Endothelial cell of umbilical vein (primary cell): ENCODE measurements around the gene CDH23. TPM values are rescaled to one million over a fixed set of nuclear protein-coding genes. Genes with fewer than 3 reads are reported as not detected.

Source experiments
- BruUV-seq: library from RNA; stranded (reverse); fragments of 400-500 nt; replicated peaks from 2 replicates; lab custom pipeline; 2021; lab: Mats Ljungman, UMichigan
- CTCF ChIA-PET: fragments of 300-600, 350-600 bp; sonication (Branson Sonifier 250); formaldehyde crosslinking; loops from one replicate; lab custom pipeline; 2021; ENCODE audit warnings: antibody characterized with exemption, inconsistent platforms; lab: Charles Lee
- POLR2A ChIA-PET: fragments of 300-600, 350-600 bp; sonication (Branson Sonifier 250); formaldehyde crosslinking; loops from one replicate; lab custom pipeline; 2021; ENCODE audit warnings: antibody characterized with exemption, inconsistent platforms; lab: Charles Lee
- DNase-seq: peaks from one replicate; pipeline ENCODE4 v3.0.0-alpha.2; 2011; ENCODE audit warnings: low read depth, low spot score
- FAIRE-seq: peaks from 2 replicates; lab custom pipeline; 2011; peaks lifted over from hg19 to GRCh38; lab: Jason Lieb, UNC
- H2AFZ ChIP-seq: 2 replicates; pipeline ENCODE4 v1.6.0; 2012; ENCODE audit warnings: low read depth, low read length, control low read depth, inconsistent platforms
- H3K27ac ChIP-seq: 2 replicates; pipeline ENCODE4 v1.5.1; 2011; ENCODE audit warnings: low read depth, mild to moderate bottlenecking, control low read depth, low read length, moderate library complexity; ENCODE audit not compliant: insufficient read depth
- H3K27me3 ChIP-seq, 2 experiments: 2 replicates each; pipeline versions ENCODE4 v1.6.0 to v1.6.1; 2011; ENCODE audit warnings: low read length in 2 of 2, mixed read lengths in 1 of 2; ENCODE audit not compliant: control insufficient read depth in 2 of 2, insufficient read depth in 2 of 2
- H3K36me3 ChIP-seq, 2 experiments: 2 replicates in 1 of 2; 3 replicates in 1 of 2; pipeline ENCODE4 v1.5.1; 2011; ENCODE audit warnings: low read length in 2 of 2, mild to moderate bottlenecking in 1 of 2, moderate library complexity in 1 of 2; ENCODE audit not compliant: control insufficient read depth in 2 of 2, insufficient read depth in 2 of 2; ENCODE audit errors: extremely low read depth in 1 of 2
- H3K4me1 ChIP-seq: 3 replicates; pipeline ENCODE4 v1.5.1; 2011; ENCODE audit warnings: mild to moderate bottlenecking, low read length; ENCODE audit not compliant: control insufficient read depth, insufficient read depth; ENCODE audit errors: extremely low read depth
- H3K4me2 ChIP-seq: 2 replicates; pipeline ENCODE4 v1.6.1; 2011; ENCODE audit warnings: low read length, control low read depth, mixed read lengths; ENCODE audit not compliant: insufficient read depth
- H3K4me3 ChIP-seq, 3 experiments: fragments of 200-600 bp in 1 of 3; sonication (generic), shearing (Covaris generic) in 1 of 3; replicated peaks in 1 of 3; 2 replicates each; pipeline ENCODE4 v1.5.1; 2011 to 2016; ENCODE audit warnings: control low read depth in 3 of 3, low read length in 3 of 3, mild to moderate bottlenecking in 2 of 3, inconsistent platforms in 1 of 3, low read depth in 1 of 3, moderate library complexity in 1 of 3; ENCODE audit not compliant: insufficient read depth in 1 of 3
- H3K79me2 ChIP-seq: 2 replicates; pipeline ENCODE4 v1.6.0; 2012; ENCODE audit warnings: low read length, inconsistent platforms; ENCODE audit not compliant: control insufficient read depth, insufficient read depth
- H3K9ac ChIP-seq: replicated peaks from 2 replicates; pipeline ENCODE3; 2011; ENCODE audit warnings: low read length, control low read depth; ENCODE audit not compliant: insufficient read depth; ENCODE audit errors: extremely low read depth
- H3K9me1 ChIP-seq: replicated peaks from 3 replicates; pipeline ENCODE4 v1.6.0; 2011; ENCODE audit warnings: mild to moderate bottlenecking, low read length; ENCODE audit not compliant: control insufficient read depth, insufficient read depth; ENCODE audit errors: extremely low read depth
- H3K9me3 ChIP-seq: replicated peaks from 2 replicates; pipeline ENCODE4 v1.5.1; 2012; ENCODE audit warnings: low read length, inconsistent platforms; ENCODE audit not compliant: control insufficient read depth, insufficient read depth
- H4K20me1 ChIP-seq: replicated peaks from 2 replicates; pipeline ENCODE3; 2011; ENCODE audit warnings: mild to moderate bottlenecking, low read length; ENCODE audit not compliant: control insufficient read depth, insufficient read depth; ENCODE audit errors: extremely low read depth
- CTCF ChIP-seq, 2 donors: IDR thresholded peaks; 1 replicate in 1 of 2; 2 replicates in 1 of 2; pipeline ENCODE4 v1.5.1; 2011; ENCODE audit warnings: low read length in 2 of 2, mild to moderate bottlenecking in 2 of 2, moderate library complexity in 2 of 2, control low read depth in 1 of 2, inconsistent platforms in 1 of 2, low read depth in 1 of 2; ENCODE audit not compliant: insufficient read depth in 1 of 2; ENCODE audit errors: extremely low read depth in 1 of 2
- EZH2 ChIP-seq: IDR thresholded peaks from 2 replicates; pipeline ENCODE4 v1.6.1; 2012; ENCODE audit warnings: borderline replicate concordance, low read depth, mild to moderate bottlenecking, moderate library complexity, low read length, inconsistent platforms; ENCODE audit not compliant: severe bottlenecking
- FOS ChIP-seq: IDR thresholded peaks from 2 replicates; pipeline ENCODE4 v1.6.1; 2011; ENCODE audit warnings: mild to moderate bottlenecking, low read length, moderate library complexity, borderline replicate concordance; ENCODE audit not compliant: insufficient read depth
- GATA2 ChIP-seq: IDR thresholded peaks from 2 replicates; pipeline ENCODE4 v1.7.0; 2011; ENCODE audit warnings: low read depth, mild to moderate bottlenecking, moderate library complexity, mixed read lengths, low read length; ENCODE audit not compliant: insufficient read length, insufficient read depth
- JUN ChIP-seq: IDR thresholded peaks from 2 replicates; pipeline ENCODE4 v1.6.1; 2011; ENCODE audit warnings: borderline replicate concordance, low read depth; ENCODE audit not compliant: insufficient read length, insufficient read depth
- MAX ChIP-seq: IDR thresholded peaks from 2 replicates; pipeline ENCODE4 v1.6.1; 2011; ENCODE audit not compliant: insufficient read depth, insufficient read length
- POLR2A ChIP-seq: IDR thresholded peaks from 2 replicates; pipeline ENCODE4 v1.6.1; 2012; ENCODE audit warnings: low read depth, mild to moderate bottlenecking, control low read depth, low read length
- POLR2AphosphoS5 ChIP-seq: IDR thresholded peaks from 2 replicates; pipeline ENCODE4 v1.6.1; 2012; ENCODE audit warnings: low read depth, mild to moderate bottlenecking, control low read depth, low read length, moderate library complexity; ENCODE audit not compliant: insufficient read depth
- dilution Hi-C: fragments of 300-500 bp; cut with MboI; formaldehyde crosslinking; loops from one replicate; pipeline ENCODE4 v1.15.0; 2019; ENCODE audit warnings: low sequenced_read_pairs; ENCODE audit not compliant: extremely low pct_ligation_motif_present
- intact Hi-C: fragments of 100-400 bp; cut with micrococcal nuclease; formaldehyde crosslinking; loops from one replicate; pipeline ENCODE4 v1.10.0; 2022
- polyA plus RNA-seq, 4 experiments: library from polyadenylated mRNA; depleted of rRNA in 3 of 4; stranded (reverse) in 3 of 4; unstranded in 1 of 4; fragments of >200 nt; gene quantifications; 2 replicates each; pipeline versions ENCODE4 v1.2.1 to v1.2.3, GENCODE V29; 2011 to 2012; ENCODE audit warnings: missing spikeins in 1 of 4
- total RNA-seq: library from RNA; stranded (reverse); gene quantifications from 2 replicates; pipeline ENCODE4 v1.2.3, GENCODE V29; 2021

CDH23 gene
- total and polyA plus RNA-seq, 2 donors (not counting 3 experiments of a cell fraction or from before 2014, with no cell fraction given) = not detected

GRCh38 chr10:71463111-71463510 is 66.4 kb downstream of the CDH23 start:
- DNase-seq (no peak), FAIRE-seq (no peak)
- POLR2A ChIA-PET = no interaction called here
- H2AFZ ChIP-seq = no peak overlapping the region
- H3K27me3 ChIP-seq = peaks cover 2 to 6% of the 10 kb centered on the region in 2 experiments
- CTCF ChIA-PET = no interaction called here
- intact Hi-C loops = no loop called here
- no peaks in the 10 kb centered on the region for H3K9me3 ChIP-seq
- no peak overlapping the region for H3K27ac ChIP-seq
- TF ChIP-seq CTCF (IDR thresholded peaks at IDR 0.05; ENCODE audit: extremely low read depth in 1 of 2, insufficient read depth in 1 of 2, low read depth in 1 of 2, low read length in 2 of 2) (no peak), GATA2 (no peak), MAX (no peak), FOS (no peak), EZH2 (no peak), POLR2AphosphoS5 (no peak), POLR2A (no peak), JUN (no peak)
- H3K36me3 ChIP-seq = no peaks in the 10 kb centered on the region
- no peaks in the 10 kb centered on the region for H3K79me2 ChIP-seq
- H3K4me3 ChIP-seq = no peak overlapping the region
- no peak overlapping the region for H3K9ac ChIP-seq
- H3K4me2 ChIP-seq = no peak overlapping the region
- dilution Hi-C loops = no loop called here
- H3K4me1 ChIP-seq = no peaks in the 10 kb centered on the region
- BruUV-seq = no TSS peak
- no peaks in the 10 kb centered on the region for H4K20me1 ChIP-seq
- no peaks in the 10 kb centered on the region for H3K9me1 ChIP-seq
